ENCODE data around the gene SLC38A10. TPM values are rescaled to one million over a fixed set of nuclear protein-coding genes. Genes with fewer than 3 reads are reported as not detected.

SLC38A10 gene
- total RNA-seq: 132 and 163 TPM in 2 replicates

DNA sequence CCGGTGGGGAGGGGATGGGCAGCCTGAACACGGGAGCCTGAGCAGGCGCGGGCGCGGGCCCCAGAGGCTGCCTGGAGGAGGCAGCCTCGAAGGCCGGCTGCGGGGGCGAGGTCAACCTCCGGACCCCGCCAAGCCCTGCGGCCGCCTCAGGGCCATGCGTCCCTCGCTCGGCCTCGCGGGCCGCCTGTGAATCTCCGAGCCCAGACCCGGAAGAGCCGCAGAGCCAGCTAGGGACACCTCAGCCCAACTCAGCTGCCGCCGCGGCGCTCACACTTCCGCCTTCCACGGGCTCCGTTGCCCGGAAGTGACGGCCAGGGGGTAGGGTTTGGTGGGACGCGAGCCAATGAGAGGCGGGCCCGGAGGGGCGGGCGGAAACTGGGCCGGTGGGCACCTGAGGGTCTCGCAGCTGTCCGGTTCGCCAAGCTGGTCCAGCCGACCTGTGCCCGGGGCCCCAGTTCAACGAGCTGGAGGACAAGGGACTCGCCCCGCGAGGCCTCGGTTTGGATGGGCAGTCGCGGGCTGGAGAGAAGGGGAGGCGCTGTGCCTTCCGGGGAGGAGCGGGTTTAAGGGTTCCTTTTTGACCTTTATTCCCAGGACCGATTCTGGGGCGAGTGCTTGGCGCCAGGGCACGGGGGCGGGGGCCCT, at the start of gene SLC38A10:
TSS of gene SLC38A10 (minus strand) at position 277 of the 645 bp plus-strand sequence. CDS start 386 bp downstream, outside the sequence.

DNA sequence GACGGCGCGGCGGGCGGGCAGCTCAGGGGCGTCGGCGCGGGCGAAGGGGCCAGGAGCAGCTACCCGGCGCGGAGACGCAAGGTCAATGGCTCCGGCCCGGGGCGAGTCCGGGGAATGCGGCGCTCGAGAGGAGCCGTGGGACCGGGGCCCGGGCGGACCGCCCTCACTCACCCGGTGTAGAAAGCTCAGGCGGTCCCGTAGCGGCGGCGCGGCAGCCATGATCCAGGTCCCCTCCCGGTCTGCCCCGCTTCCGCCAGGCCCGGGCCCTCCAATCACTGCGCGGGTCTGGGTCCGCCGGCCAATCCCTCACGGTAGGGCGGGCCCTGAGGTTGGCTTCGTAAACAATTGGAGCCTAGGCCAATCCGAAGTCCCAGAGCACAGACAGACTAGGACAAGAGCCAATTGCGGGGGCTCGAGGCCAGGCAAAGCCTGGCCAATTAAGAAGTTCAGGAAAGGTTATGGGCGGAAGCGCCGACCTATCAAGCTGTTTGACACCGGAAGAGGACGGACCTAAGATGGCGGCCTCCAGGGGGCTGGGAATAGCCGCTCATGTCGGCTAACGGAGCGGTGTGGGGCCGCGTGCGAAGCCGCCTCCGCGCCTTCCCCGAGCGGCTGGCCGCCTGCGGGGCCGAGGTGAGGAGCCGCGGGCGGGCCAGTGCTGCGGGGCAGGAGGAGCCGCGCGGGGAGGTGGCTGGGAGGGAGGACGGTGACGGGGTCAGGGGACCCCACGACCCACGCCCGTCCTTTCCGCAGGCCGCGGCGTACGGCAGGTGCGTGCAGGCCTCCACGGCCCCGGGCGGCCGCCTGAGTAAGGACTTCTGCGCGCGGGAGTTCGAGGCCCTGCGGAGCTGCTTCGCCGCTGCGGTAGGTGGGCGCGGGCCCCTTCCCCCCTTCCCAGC, 56.0 kb downstream of the SLC38A10 start, which contains the start of the genes NDUFAF8 and TEPSIN:
TSS of gene NDUFAF8 (plus strand) at position 504 of the 899 bp plus-strand sequence. CDS start at position 550, 46 bp downstream.
TSS of gene TEPSIN (minus strand) at position 241 of the 899 bp plus-strand sequence. CDS start at position 219, 22 bp downstream.

DNA sequence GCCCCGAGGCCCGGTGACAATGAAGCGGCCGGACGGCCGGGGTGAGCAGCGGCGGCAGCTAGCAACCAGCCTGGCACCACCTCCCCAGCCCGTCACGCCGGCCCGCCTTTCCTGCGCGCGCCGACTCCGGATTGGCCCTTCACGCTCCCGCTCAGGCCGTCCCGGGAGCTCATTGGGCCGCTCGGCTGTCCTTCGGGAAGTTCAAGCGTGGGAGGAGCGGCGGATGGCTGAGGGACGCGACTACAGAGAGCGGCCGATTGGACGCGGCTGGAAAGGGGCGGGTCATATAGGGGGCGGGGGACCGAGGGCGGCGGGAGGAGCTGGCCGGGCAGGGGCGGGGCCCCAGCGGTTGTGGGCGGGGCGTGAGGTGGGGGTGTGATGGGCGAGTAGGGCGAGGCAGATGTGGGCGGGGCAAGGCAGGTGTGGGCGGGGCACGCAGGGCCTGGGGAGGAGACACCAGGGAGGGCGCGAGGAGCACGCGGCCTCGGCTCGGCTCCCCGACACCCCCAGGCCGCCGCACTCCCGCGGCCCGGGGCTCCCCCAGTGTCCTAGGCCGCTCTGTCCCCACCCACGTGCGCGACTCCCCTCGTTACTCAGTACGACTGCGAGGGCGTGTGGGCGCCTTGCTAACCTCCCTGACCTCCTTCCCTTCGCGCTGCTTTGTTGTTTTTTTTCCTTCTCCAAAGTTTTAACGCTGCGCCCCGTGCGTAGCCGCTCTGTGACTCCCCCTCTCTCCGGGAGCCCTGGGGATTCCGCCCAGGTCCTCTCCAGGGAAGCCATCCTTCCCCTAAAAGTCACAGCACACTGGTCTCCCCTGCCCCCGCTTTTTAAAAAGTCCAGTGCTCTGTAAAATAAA, 72.0 kb downstream of the SLC38A10 start, which contains the start of gene CEP131:
TSS of gene CEP131 (minus strand) at position 60 of the 856 bp plus-strand sequence. CDS start 2,909 bp downstream, outside the sequence.

Other genes starting within 250 kb of the SLC38A10 start
- gene PVALEF, start 129.8 kb downstream of the SLC38A10 start, total RNA-seq: not detected in 2 replicates
- 1.0 and 1.5 TPM in 2 replicates for gene AATK, start 129.1 kb downstream of the SLC38A10 start, total RNA-seq
- gene CEP131, start 72.3 kb downstream of the SLC38A10 start, total RNA-seq: 6.1 and 7.6 TPM in 2 replicates
- gene TEPSIN, start 56.3 kb downstream of the SLC38A10 start, total RNA-seq: 10.5 and 13.8 TPM in 2 replicates
- 29.5 and 30.1 TPM in 2 replicates for gene NDUFAF8, start 56.0 kb downstream of the SLC38A10 start, total RNA-seq
- 12.4 and 14.3 TPM in 2 replicates for gene BAHCC1, start 100.2 kb upstream of the SLC38A10 start, total RNA-seq
- 10,617 and 11,641 TPM in 2 replicates for gene ACTG1, start 217.5 kb upstream of the SLC38A10 start, total RNA-seq
- 2.0 and 11.0 TPM in 2 replicates for gene FSCN2, start 233.1 kb upstream of the SLC38A10 start, total RNA-seq